NCI-H460 (cell line): ENCODE data around the gene MARK1. TPM values are rescaled to one million over a fixed set of nuclear protein-coding genes. Genes with fewer than 3 reads are reported as not detected.

Experiments
- DNase-seq: peaks from one replicate; pipeline ENCODE4 v3.0.0-alpha.2; 2016; ENCODE audit warnings: low read depth; ENCODE audit errors: extremely low read depth
- small RNA-seq, 2 experiments: library from RNA; depleted of rRNA; stranded (forward); fragments of <200 nt; gene quantifications; one replicate each; pipeline ENCODE3, GENCODE V24; 2014
- total RNA-seq: library from RNA; depleted of rRNA; stranded (reverse); fragments of >200 nt; shearing (Covaris generic); gene quantifications from 2 replicates; pipeline ENCODE4 v1.2.3, GENCODE V29; 2014; rRNA removed

The MARK1 gene
- total RNA-seq, 1 experiment from 2014 or later = 4.3 TPM

GRCh38 chr1:220708936-220709801, 181.2 kb downstream of the MARK1 start:
- no peak for DNase-seq

- DNase-seq = no peak
These were observed 182.4 kb downstream of the MARK1 start for GRCh38 chr1:220710333-220710732.

GRCh38 chr1:220711056-220711809, 183.3 kb downstream of the MARK1 start:
- no peak for DNase-seq

Small RNAs within 50 kb of the gene (small RNA-seq; reads per million reads assigned to genes)
- gene RN7SL464P = 0 to 0.18 reads per million in 2 experiments

Other genes starting within 250 kb of the MARK1 start
- 3.8 and 5.7 TPM in 2 replicates for gene C1orf115, start 162.2 kb downstream of the MARK1 start, total RNA-seq
- 7.3 and 10.7 TPM in 2 replicates for gene MTARC2, start 220.2 kb downstream of the MARK1 start, total RNA-seq